ENCODE results near the gene AMOTL2. TPM values are rescaled to one million over a fixed set of nuclear protein-coding genes. Genes with fewer than 3 reads are reported as not detected.

Gene AMOTL2
- total and polyA plus RNA-seq, 2 donors (not counting 1 experiment from before 2014, with no cell fraction given) = not detected

GRCh38 chr3:134384963-134385362 is 10.7 kb upstream of the AMOTL2 start:
- ATAC-seq (ENCODE audit: low read depth) = no peak
- Histone ChIP-seq H4K20me1 (ENCODE audit: control insufficient read depth, insufficient read depth, low read length, poor library complexity, severe bottlenecking) (no peaks in the 10 kb centered on the region), H3K27ac (ENCODE audit: low read length in 2 of 2) (no peak overlapping the region), H3K4me2 (replicated peaks; ENCODE audit: low read depth, low read length, poor library complexity, severe bottlenecking) (no peak overlapping the region), H3K4me1 (ENCODE audit: control insufficient read depth in 2 of 2, insufficient read depth in 2 of 2, low read length in 2 of 2) (no peaks in the 10 kb centered on the region), H2AFZ (ENCODE audit: insufficient read depth, low read depth, low read length, poor library complexity, severe bottlenecking) (no peak overlapping the region), H3K9me3 (ENCODE audit: control extremely low read depth in 1 of 3, control insufficient read depth in 2 of 3, insufficient read depth in 1 of 3, low read length in 2 of 3) (peaks cover 0 to 18% (median 5%) of the 10 kb centered on the region in 3 donors), H3K36me3 (replicated peaks in 1 of 2; ENCODE audit: control extremely low read depth in 1 of 2, control insufficient read depth in 1 of 2, extremely low read depth in 1 of 2, insufficient read depth in 2 of 2, low read length in 1 of 2) (no peaks in the 10 kb centered on the region), H3K27me3 (replicated peaks in 1 of 4; ENCODE audit: control extremely low read depth in 1 of 4, control insufficient read depth in 3 of 4, insufficient read depth in 4 of 4, low read length in 3 of 4) (peaks cover 0 to 5% (median 2%) of the 10 kb centered on the region in 4 experiments), H3K79me2 (ENCODE audit: control insufficient read depth, insufficient read depth, low read length) (no peaks in the 10 kb centered on the region), H3K4me3 (ENCODE audit: control extremely low read depth in 1 of 5, extremely low read depth in 1 of 5, insufficient read depth in 1 of 5, low read depth in 2 of 5, low read length in 4 of 5) (no peak overlapping the region), H3K9ac (ENCODE audit: low read length) (no peak overlapping the region)
- intact Hi-C loops (cut with micrococcal nuclease) = no loop called here
- CTCF ChIA-PET = interaction anchor here (1.2 kb wide), 1 partner anchor 172 kb away, joined by 3 read pairs; no protein-coding TSS in a partner anchor
- H3K27me3 Mint-ChIP-seq = peaks cover 40% of the 10 kb centered on the region
- POLR2A ChIA-PET = no interaction called here
- no peak overlapping the region for H3K4me3 Mint-ChIP-seq
- DNase-seq = no peak
- no peak for TF ChIP-seq CTCF (IDR thresholded peaks at IDR 0.05)
- TF ChIP-seq EZH2 (IDR thresholded peaks at IDR 0.05; ENCODE audit: borderline replicate concordance, insufficient read depth, low read depth, low read length, poor library complexity, severe bottlenecking) = no peak
- 100% methylated on average over 6 of the region's 7 CpGs for WGBS (ENCODE audit: insufficient coverage)
- peaks cover 4% of the 10 kb centered on the region for H3K9me3 Mint-ChIP-seq (ENCODE audit: insufficient read depth)
- peaks cover 8% of the 10 kb centered on the region for H3K4me1 Mint-ChIP-seq
- H3K27ac Mint-ChIP-seq = no peak overlapping the region

GRCh38 chr3:134381831-134382442 is 7.7 kb upstream of the AMOTL2 start:
- H3K4me3 ChIP-seq (ENCODE audit: control extremely low read depth in 1 of 5, extremely low read depth in 1 of 5, insufficient read depth in 1 of 5, low read depth in 2 of 5, low read length in 4 of 5) = no peak overlapping the region
- TF ChIP-seq CTCF (IDR thresholded peaks at IDR 0.05) = no peak
- TF ChIP-seq EZH2 (IDR thresholded peaks at IDR 0.05; ENCODE audit: borderline replicate concordance, insufficient read depth, low read depth, low read length, poor library complexity, severe bottlenecking) = no peak
- Mint-ChIP-seq H3K4me3 (no peak overlapping the region), H3K27me3 (peaks cover 27% of the 10 kb centered on the region), H3K4me1 (peaks cover 8% of the 10 kb centered on the region), H3K27ac (no peak overlapping the region), H3K9me3 (ENCODE audit: insufficient read depth) (peaks cover 6% of the 10 kb centered on the region)
- intact Hi-C loops (cut with micrococcal nuclease) = no loop called here
- no peak overlapping the region for H3K27ac ChIP-seq (ENCODE audit: low read length in 2 of 2)
- H3K9ac ChIP-seq (ENCODE audit: low read length) = no peak overlapping the region
- CTCF ChIA-PET = no interaction called here
- H3K79me2 ChIP-seq (ENCODE audit: control insufficient read depth, insufficient read depth, low read length) = no peaks in the 10 kb centered on the region
- H2AFZ ChIP-seq (ENCODE audit: insufficient read depth, low read depth, low read length, poor library complexity, severe bottlenecking) = no peak overlapping the region
- peaks cover 0 to 10% (median 3%) of the 10 kb centered on the region in 4 experiments for H3K27me3 ChIP-seq (replicated peaks in 1 of 4; ENCODE audit: control extremely low read depth in 1 of 4, control insufficient read depth in 3 of 4, insufficient read depth in 4 of 4, low read length in 3 of 4)
- H4K20me1 ChIP-seq (ENCODE audit: control insufficient read depth, insufficient read depth, low read length, poor library complexity, severe bottlenecking) = no peaks in the 10 kb centered on the region
- no peak overlapping the region for H3K4me2 ChIP-seq (replicated peaks; ENCODE audit: low read depth, low read length, poor library complexity, severe bottlenecking)
- no peaks in the 10 kb centered on the region for H3K4me1 ChIP-seq (ENCODE audit: control insufficient read depth in 2 of 2, insufficient read depth in 2 of 2, low read length in 2 of 2)
- DNase-seq = no peak
- POLR2A ChIA-PET = no interaction called here
- 88% methylated on average over 5 of the region's 8 CpGs for WGBS (ENCODE audit: insufficient coverage)
- H3K9me3 ChIP-seq (ENCODE audit: control extremely low read depth in 1 of 3, control insufficient read depth in 2 of 3, insufficient read depth in 1 of 3, low read length in 2 of 3) = peaks cover 0 to 15% (median 5%) of the 10 kb centered on the region in 3 donors
- H3K36me3 ChIP-seq (replicated peaks in 1 of 2; ENCODE audit: control extremely low read depth in 1 of 2, control insufficient read depth in 1 of 2, extremely low read depth in 1 of 2, insufficient read depth in 2 of 2, low read length in 1 of 2) = no peaks in the 10 kb centered on the region
- no peak for ATAC-seq (ENCODE audit: low read depth)
